Activated naive CD4-positive, alpha-beta T cell treated with anti-CD3 and anti-CD28 coated beads for 36 hours (primary cell): ENCODE measurements around the gene PRMT5. TPM values are rescaled to one million over a fixed set of nuclear protein-coding genes. Genes with fewer than 3 reads are reported as not detected.

Experiments
- CTCF ChIA-PET: fragments of 350-600 bp; sonication (Branson Sonifier 250); formaldehyde crosslinking; loops from one replicate; lab custom pipeline; 2021; ENCODE audit warnings: antibody characterized with exemption; lab: Charles Lee
- DNase-seq: peaks from one replicate; pipeline ENCODE4 v3.0.0-alpha.2; 2020
- H3K27ac Mint-ChIP-seq: one replicate; pipeline ENCODE4 v1.8.0; 2021; ENCODE audit warnings: mild to moderate bottlenecking, mixed read lengths
- H3K27me3 Mint-ChIP-seq: one replicate; pipeline ENCODE4 v1.8.0; 2021; ENCODE audit warnings: low read depth, mixed read lengths
- H3K36me3 Mint-ChIP-seq: one replicate; pipeline ENCODE4 v1.8.0; 2021; ENCODE audit warnings: low read depth, mixed read lengths
- H3K4me1 Mint-ChIP-seq: one replicate; pipeline ENCODE4 v1.8.0; 2021; ENCODE audit warnings: low read depth, mixed read lengths
- H3K4me3 Mint-ChIP-seq: one replicate; pipeline ENCODE4 v1.8.0; 2021; ENCODE audit warnings: mild to moderate bottlenecking, moderate library complexity, mixed read lengths
- H3K9me3 Mint-ChIP-seq: one replicate; pipeline ENCODE4 v1.8.0; 2021; ENCODE audit warnings: mixed read lengths
- intact Hi-C: fragments of 100-400 bp; cut with micrococcal nuclease; formaldehyde crosslinking; loops from one replicate; pipeline ENCODE4 v1.15.1; 2023
- total RNA-seq, 2 experiments: library from RNA; stranded (reverse); gene quantifications; one replicate each; pipeline ENCODE4 v1.2.3, GENCODE V29; 2021

Gene PRMT5
- total RNA-seq, 2 experiments from 2014 or later, result 81.0 to 92.8 TPM

GRCh38 chr14:22908601-22909000 lies 20.6 kb downstream of the PRMT5 start:
- CTCF ChIA-PET, result interaction anchor here (0.7 to 1.8 kb wide), 3 partner anchors 36 to 339 kb away, joined by 3 to 5 read pairs (median 4); no protein-coding TSS in a partner anchor
- Mint-ChIP-seq H3K27ac (no peak overlapping the region), H3K36me3 (peaks cover 48% of the 10 kb centered on the region), H3K9me3 (no peaks in the 10 kb centered on the region), H3K4me3 (no peak overlapping the region), H3K4me1 (peaks cover 23% of the 10 kb centered on the region), H3K27me3 (no peaks in the 10 kb centered on the region)
- intact Hi-C loops, result no loop called here
- no peak for DNase-seq

- Mint-ChIP-seq H3K9me3 (no peaks in the 10 kb centered on the region), H3K27me3 (no peaks in the 10 kb centered on the region), H3K27ac (no peak overlapping the region), H3K36me3 (peaks cover 47% of the 10 kb centered on the region), H3K4me1 (peaks cover 21% of the 10 kb centered on the region), H3K4me3 (no peak overlapping the region)
- CTCF ChIA-PET, result interaction anchor here (0.9 to 1.8 kb wide), 5 partner anchors 10 to 161 kb away, joined by 3 to 6 read pairs (median 4); no protein-coding TSS in a partner anchor
- intact Hi-C loops, result no loop called here
- no peak for DNase-seq
Observed at GRCh38 chr14:22907429-22907828, 21.7 kb downstream of the PRMT5 start.

GRCh38 chr14:22906073-22906472 lies 23.1 kb downstream of the PRMT5 start:
- intact Hi-C loops, result no loop called here
- no peak overlapping the region for H3K27ac Mint-ChIP-seq
- no peaks in the 10 kb centered on the region for H3K9me3 Mint-ChIP-seq
- no peaks in the 10 kb centered on the region for H3K27me3 Mint-ChIP-seq
- no peak for DNase-seq
- no peak overlapping the region for H3K4me3 Mint-ChIP-seq
- CTCF ChIA-PET, result no interaction called here
- peaks cover 8% of the 10 kb centered on the region for H3K4me1 Mint-ChIP-seq
- H3K36me3 Mint-ChIP-seq, result peaks cover 48% of the 10 kb centered on the region

GRCh38 chr14:22905627-22906026 lies 23.5 kb downstream of the PRMT5 start:
- H3K9me3 Mint-ChIP-seq, result no peaks in the 10 kb centered on the region
- H3K36me3 Mint-ChIP-seq, result peaks cover 48% of the 10 kb centered on the region
- no peaks in the 10 kb centered on the region for H3K27me3 Mint-ChIP-seq
- no peak overlapping the region for H3K27ac Mint-ChIP-seq
- H3K4me1 Mint-ChIP-seq, result peaks cover 4% of the 10 kb centered on the region
- intact Hi-C loops, result no loop called here
- H3K4me3 Mint-ChIP-seq, result no peak overlapping the region
- CTCF ChIA-PET, result interaction anchor here (0.9 to 1.0 kb wide), 2 partner anchors 22 to 35 kb away, joined by 3 to 4 read pairs; partner anchors contain the start of gene LRP10
- DNase-seq, result no peak

- no peaks in the 10 kb centered on the region for H3K9me3 Mint-ChIP-seq
- DNase-seq, result no peak
- intact Hi-C loops, result no loop called here
- H3K27ac Mint-ChIP-seq, result no peak overlapping the region
- peaks cover 45% of the 10 kb centered on the region for H3K36me3 Mint-ChIP-seq
- peaks cover 4% of the 10 kb centered on the region for H3K4me1 Mint-ChIP-seq
- H3K4me3 Mint-ChIP-seq, result no peak overlapping the region
- no peaks in the 10 kb centered on the region for H3K27me3 Mint-ChIP-seq
- CTCF ChIA-PET, result interaction anchor here (3.8 to 6.7 kb wide), 3 partner anchors 18 to 80 kb away, joined by 17 to 80 read pairs (median 72); partner anchors contain the start of genes LRP10 and REM2
Observed at GRCh38 chr14:22903742-22904087, 25.5 kb downstream of the PRMT5 start.

- H3K27ac Mint-ChIP-seq, result no peak overlapping the region
- no peak overlapping the region for H3K4me3 Mint-ChIP-seq
- H3K9me3 Mint-ChIP-seq, result no peaks in the 10 kb centered on the region
- no peak for DNase-seq
- intact Hi-C loops, result no loop called here
- H3K36me3 Mint-ChIP-seq, result peaks cover 39% of the 10 kb centered on the region
- peaks cover 12% of the 10 kb centered on the region for H3K4me1 Mint-ChIP-seq
- CTCF ChIA-PET, result interaction anchor here (0.5 to 6.7 kb wide), 15 partner anchors 9 to 332 kb away, joined by 3 to 80 read pairs (median 6); partner anchors contain the start of genes LRP10 and REM2
- H3K27me3 Mint-ChIP-seq, result no peaks in the 10 kb centered on the region
Observed at GRCh38 chr14:22901799-22902198, 27.4 kb downstream of the PRMT5 start.

GRCh38 chr14:22900081-22900799 lies 28.9 kb downstream of the PRMT5 start:
- DNase-seq, result peak; percentile 64

GRCh38 chr14:22898302-22899090 lies 30.7 kb downstream of the PRMT5 start:
- no peak overlapping the region for H3K4me3 Mint-ChIP-seq
- no peaks in the 10 kb centered on the region for H3K9me3 Mint-ChIP-seq
- H3K4me1 Mint-ChIP-seq, result peaks cover 12% of the 10 kb centered on the region
- intact Hi-C loops, result no loop called here
- H3K27me3 Mint-ChIP-seq, result no peaks in the 10 kb centered on the region
- no peak overlapping the region for H3K27ac Mint-ChIP-seq
- H3K36me3 Mint-ChIP-seq, result peaks cover 13% of the 10 kb centered on the region
- peak; percentile 42 for DNase-seq
- CTCF ChIA-PET, result interaction anchor here (0.6 to 6.7 kb wide), 7 partner anchors 12 to 214 kb away, joined by 3 to 72 read pairs (median 3); partner anchors contain the start of genes RBM23 and REM2

More at GRCh38 chr14:22900081-22900799, 28.9 kb downstream of the PRMT5 start:
- Mint-ChIP-seq H3K4me1 (peaks cover 12% of the 10 kb centered on the region), H3K9me3 (no peaks in the 10 kb centered on the region), H3K4me3 (no peak overlapping the region), H3K36me3 (peaks cover 26% of the 10 kb centered on the region), H3K27ac (no peak overlapping the region), H3K27me3 (no peaks in the 10 kb centered on the region)
- intact Hi-C loops, result loop anchor here (1.0 kb wide), 5 partner anchors 12 to 77 kb away; no protein-coding TSS in a partner anchor
- CTCF ChIA-PET, result interaction anchor here (0.6 to 6.7 kb wide), 18 partner anchors 15 to 1079 kb away, joined by 3 to 80 read pairs (median 4); partner anchors contain the start of genes LRP10 and REM2

GRCh38 chr14:22897357-22897756 lies 31.8 kb downstream of the PRMT5 start:
- Mint-ChIP-seq H3K27me3 (no peaks in the 10 kb centered on the region), H3K4me1 (peaks cover 12% of the 10 kb centered on the region), H3K4me3 (no peak overlapping the region), H3K36me3 (peaks cover 12% of the 10 kb centered on the region), H3K27ac (no peak overlapping the region), H3K9me3 (no peaks in the 10 kb centered on the region)
- CTCF ChIA-PET, result interaction anchor here (1.3 to 6.7 kb wide), 7 partner anchors 10 to 171 kb away, joined by 3 to 72 read pairs (median 3); partner anchors contain the start of genes LRP10 and REM2
- no peak for DNase-seq
- intact Hi-C loops, result no loop called here

- Mint-ChIP-seq H3K27me3 (no peaks in the 10 kb centered on the region), H3K27ac (no peak overlapping the region), H3K9me3 (no peaks in the 10 kb centered on the region), H3K36me3 (peaks cover 7% of the 10 kb centered on the region), H3K4me1 (peaks cover 12% of the 10 kb centered on the region), H3K4me3 (no peak overlapping the region)
- intact Hi-C loops, result no loop called here
- CTCF ChIA-PET, result interaction anchor here (0.8 to 3.1 kb wide), 8 partner anchors 11 to 172 kb away, joined by 3 to 27 read pairs (median 4); partner anchors contain the start of gene LRP10
- DNase-seq, result no peak
Observed at GRCh38 chr14:22896760-22897159, 32.4 kb downstream of the PRMT5 start.

GRCh38 chr14:22896356-22896755 lies 32.8 kb downstream of the PRMT5 start:
- H3K9me3 Mint-ChIP-seq, result no peaks in the 10 kb centered on the region
- no peak for DNase-seq
- intact Hi-C loops, result no loop called here
- no peak overlapping the region for H3K4me3 Mint-ChIP-seq
- H3K36me3 Mint-ChIP-seq, result peaks cover 4% of the 10 kb centered on the region
- CTCF ChIA-PET, result interaction anchor here (0.8 to 3.1 kb wide), 8 partner anchors 11 to 172 kb away, joined by 3 to 27 read pairs (median 4); partner anchors contain the start of gene LRP10
- H3K27ac Mint-ChIP-seq, result no peak overlapping the region
- no peaks in the 10 kb centered on the region for H3K27me3 Mint-ChIP-seq
- peaks cover 12% of the 10 kb centered on the region for H3K4me1 Mint-ChIP-seq

GRCh38 chr14:22895402-22895801 lies 33.8 kb downstream of the PRMT5 start:
- Mint-ChIP-seq H3K36me3 (peaks cover 1% of the 10 kb centered on the region), H3K4me1 (peaks cover 12% of the 10 kb centered on the region)
- CTCF ChIA-PET, result interaction anchor here (0.5 to 3.1 kb wide), 4 partner anchors 17 to 75 kb away, joined by 4 to 27 read pairs (median 8); partner anchors contain the start of gene LRP10

More at GRCh38 chr14:22895402-22895801, 33.8 kb downstream of the PRMT5 start:
- intact Hi-C loops, result no loop called here
- no peaks in the 10 kb centered on the region for H3K9me3 Mint-ChIP-seq
- no peak overlapping the region for H3K4me3 Mint-ChIP-seq
- H3K27ac Mint-ChIP-seq, result no peak overlapping the region
- no peak for DNase-seq
- no peaks in the 10 kb centered on the region for H3K27me3 Mint-ChIP-seq
